DMS53 treated with DMSO at 0.1 percent for 48 hours (cell line): ENCODE measurements around the gene C1QTNF6.

ENCODE experiments used
- DNase-seq: peaks from one replicate; lab custom pipeline; 2025; ENCODE audit not compliant: unreplicated experiment; lab: John Stamatoyannopoulos, UW

Gene C1QTNF6

GRCh38 chr22:37224757-37225420 is 36.8 kb upstream of the C1QTNF6 start:
- DNase-seq = no peak

- no peak for DNase-seq
Observed at GRCh38 chr22:37223965-37224551, 36.0 kb upstream of the C1QTNF6 start.

- no peak for DNase-seq
Observed at GRCh38 chr22:37222440-37222971, 34.5 kb upstream of the C1QTNF6 start.

- no peak for DNase-seq
Observed at GRCh38 chr22:37221424-37222333, 33.6 kb upstream of the C1QTNF6 start.

GRCh38 chr22:37220543-37220981 is 32.5 kb upstream of the C1QTNF6 start:
- DNase-seq = no peak

GRCh38 chr22:37219533-37219932 is 31.5 kb upstream of the C1QTNF6 start:
- no peak for DNase-seq

- DNase-seq = no peak
Observed at GRCh38 chr22:37218771-37219411, 30.8 kb upstream of the C1QTNF6 start.

- no peak for DNase-seq
Observed at GRCh38 chr22:37218399-37218770, 30.3 kb upstream of the C1QTNF6 start.

- DNase-seq = no peak
Observed at GRCh38 chr22:37215890-37216289, 27.8 kb upstream of the C1QTNF6 start.

GRCh38 chr22:37214731-37215030 is 26.6 kb upstream of the C1QTNF6 start:
- no peak for DNase-seq

GRCh38 chr22:37213941-37214730 is 26.1 kb upstream of the C1QTNF6 start:
- DNase-seq = no peak

- no peak for DNase-seq
Observed at GRCh38 chr22:37213218-37213855, 25.3 kb upstream of the C1QTNF6 start.

GRCh38 chr22:37212174-37212906 is 24.3 kb upstream of the C1QTNF6 start, which contains the start of gene SSTR3:
SSTR3 (minus strand) TSS chr22:37212477; CDS start chr22:37207803, 4,674 bp downstream.
- no peak for DNase-seq

- no peak for DNase-seq
Observed at GRCh38 chr22:37211866-37212173, 23.8 kb upstream of the C1QTNF6 start.

GRCh38 chr22:37211075-37211865 is 23.2 kb upstream of the C1QTNF6 start:
- no peak for DNase-seq

- no peak for DNase-seq
Observed at GRCh38 chr22:37210041-37210803, 22.2 kb upstream of the C1QTNF6 start.

GRCh38 chr22:37209140-37209845 is 21.2 kb upstream of the C1QTNF6 start:
- DNase-seq = no peak
